ENCODE data around the gene DOHH. TPM values are rescaled to one million over a fixed set of nuclear protein-coding genes. Genes with fewer than 3 reads are reported as not detected.
"Not testable (repeated sequence)": the region's sequence is repeated elsewhere in the genome, so short reads cannot be mapped to it uniquely, and the experiment has no call there.

Gene DOHH
- total RNA-seq, 2 donors from 2014 or later = 14.1 to 18.4 TPM

DNA sequence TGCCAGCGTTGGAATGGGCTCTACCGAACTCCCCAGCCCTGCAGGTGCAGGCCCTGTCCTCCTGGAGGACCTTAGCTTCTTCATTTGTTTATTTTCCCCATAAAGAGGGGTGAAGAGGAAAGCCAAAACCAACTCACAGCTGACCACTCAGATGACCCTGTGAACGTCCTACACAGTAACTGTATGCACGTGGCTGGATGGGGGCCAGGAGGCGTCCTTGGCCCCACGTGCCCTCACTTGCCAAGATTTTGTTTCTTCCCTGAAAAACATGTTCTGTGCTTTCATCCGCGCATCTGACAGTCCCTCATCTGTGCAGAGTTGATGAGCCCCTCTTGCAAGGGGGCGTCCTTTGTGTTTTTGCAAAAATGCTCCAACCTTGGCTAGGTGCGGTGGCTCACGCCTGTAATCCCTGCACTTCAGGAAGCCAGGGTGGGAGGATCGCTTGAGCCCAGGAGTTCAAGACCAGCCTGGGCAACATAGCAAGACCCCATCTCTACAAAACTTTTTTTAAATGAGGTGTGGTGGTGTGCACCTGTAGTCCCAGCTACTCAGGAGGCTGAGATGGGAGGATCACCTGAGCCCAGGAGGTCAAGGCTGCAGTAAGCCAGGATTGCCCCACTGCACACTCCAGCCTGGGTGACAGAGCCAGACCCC lies 33.2 kb upstream of the DOHH start:
- Histone ChIP-seq H3K9me3 (no peaks in the 10 kb centered on the region), H3K36me3 (peaks cover 52% of the 10 kb centered on the region), H3K4me3 (no peak overlapping the region), H3K4me1 (peaks cover 0 to 6% of the 10 kb centered on the region in 2 donors), H3K27me3 (no peaks in the 10 kb centered on the region), H3K27ac (no peak overlapping the region)
- TF ChIP-seq CTCF (IDR thresholded peaks at IDR 0.05) = no peak
- DNase-seq (ENCODE audit: low spot score) = no peak

- H3K4me1 ChIP-seq = peaks cover 0 to 6% of the 10 kb centered on the region in 2 donors
Measured at GRCh38 chr19:3533033-3533432, 32.6 kb upstream of the DOHH start.

DNA sequence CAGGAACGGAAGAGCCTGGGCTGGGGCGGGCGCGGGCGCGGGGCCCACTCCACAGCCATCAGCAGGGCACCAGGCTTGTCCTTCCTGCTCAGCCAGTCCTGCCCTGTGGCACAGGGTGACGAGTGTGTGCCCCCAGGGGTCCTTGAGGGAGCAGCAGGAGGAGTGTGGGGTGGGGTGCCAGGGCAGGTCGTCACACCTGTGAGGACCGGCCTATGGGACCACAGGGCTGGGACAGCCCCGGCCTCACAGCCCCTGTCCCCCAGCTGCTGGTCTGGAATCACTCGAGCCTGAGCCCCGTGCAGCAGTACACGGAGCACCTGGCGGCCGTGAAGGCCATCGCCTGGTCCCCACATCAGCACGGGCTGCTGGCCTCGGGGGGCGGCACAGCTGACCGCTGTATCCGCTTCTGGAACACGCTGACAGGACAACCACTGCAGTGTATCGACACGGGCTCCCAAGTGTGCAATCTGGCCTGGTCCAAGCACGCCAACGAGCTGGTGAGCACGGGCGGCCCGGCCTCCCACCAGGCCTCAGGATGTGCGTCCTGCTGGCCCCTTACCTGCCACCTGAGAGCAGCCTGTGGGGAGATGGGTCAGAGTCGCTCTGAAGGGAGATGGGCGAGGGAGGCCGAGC lies 31.8 kb upstream of the DOHH start:
- Histone ChIP-seq H3K4me3 (no peak overlapping the region), H3K4me1 (peaks cover 0 to 6% of the 10 kb centered on the region in 2 donors), H3K27me3 (no peaks in the 10 kb centered on the region), H3K36me3 (peaks cover 64% of the 10 kb centered on the region), H3K27ac (no peak overlapping the region), H3K9me3 (no peaks in the 10 kb centered on the region)
- TF ChIP-seq CTCF (IDR thresholded peaks at IDR 0.05) = no peak
- no peak for DNase-seq (ENCODE audit: low spot score)

More at GRCh38 chr19:3533033-3533432, 32.6 kb upstream of the DOHH start:
- DNase-seq (ENCODE audit: low spot score) = no peak
- Histone ChIP-seq H3K27ac (no peak overlapping the region), H3K4me3 (no peak overlapping the region), H3K36me3 (peaks cover 56% of the 10 kb centered on the region), H3K27me3 (no peaks in the 10 kb centered on the region), H3K9me3 (no peaks in the 10 kb centered on the region)
- TF ChIP-seq CTCF (IDR thresholded peaks at IDR 0.05) = no peak

DNA sequence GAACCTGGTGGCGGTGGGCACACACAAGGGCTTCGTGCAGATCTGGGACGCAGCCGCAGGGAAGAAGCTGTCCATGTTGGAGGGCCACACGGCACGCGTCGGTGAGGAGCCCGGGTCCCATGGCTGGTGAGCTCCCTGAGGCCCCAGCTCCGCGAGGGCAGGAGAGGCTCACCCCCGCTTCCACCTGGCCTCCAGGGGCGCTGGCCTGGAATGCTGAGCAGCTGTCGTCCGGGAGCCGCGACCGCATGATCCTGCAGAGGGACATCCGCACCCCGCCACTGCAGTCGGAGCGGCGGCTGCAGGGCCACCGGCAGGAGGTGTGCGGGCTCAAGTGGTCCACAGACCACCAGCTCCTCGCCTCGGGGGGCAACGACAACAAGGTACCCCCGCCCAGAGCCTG lies 31.2 kb upstream of the DOHH start:
- no peak overlapping the region for H3K4me3 ChIP-seq
- H3K4me1 ChIP-seq = peaks cover 0 to 6% of the 10 kb centered on the region in 2 donors
- H3K36me3 ChIP-seq = peaks cover 70% of the 10 kb centered on the region
- no peak for DNase-seq (ENCODE audit: low spot score)
- H3K9me3 ChIP-seq = no peaks in the 10 kb centered on the region
- no peak for TF ChIP-seq CTCF (IDR thresholded peaks at IDR 0.05)
- no peaks in the 10 kb centered on the region for H3K27me3 ChIP-seq
- no peak overlapping the region for H3K27ac ChIP-seq

- peaks cover 76% of the 10 kb centered on the region for H3K36me3 ChIP-seq
- DNase-seq (ENCODE audit: low spot score) = no peak
- TF ChIP-seq CTCF (IDR thresholded peaks at IDR 0.05) = no peak
- H3K27ac ChIP-seq = no peak overlapping the region
- H3K4me3 ChIP-seq = no peak overlapping the region
- H3K4me1 ChIP-seq = no peaks in the 10 kb centered on the region
- H3K27me3 ChIP-seq = no peaks in the 10 kb centered on the region
- H3K9me3 ChIP-seq = no peaks in the 10 kb centered on the region
Measured at GRCh38 chr19:3530389-3530788, 29.9 kb upstream of the DOHH start.

GRCh38 chr19:3529299-3529698 lies 28.8 kb upstream of the DOHH start:
- not testable (repeated sequence) for H3K27me3 ChIP-seq; H3K9me3 ChIP-seq; H3K4me1 ChIP-seq; DNase-seq (ENCODE audit: low spot score); H3K27ac ChIP-seq; H3K4me3 ChIP-seq
- peaks cover 72% of the 10 kb centered on the region for H3K36me3 ChIP-seq

All from right atrium auricular region (tissue), 2 donors.